ENCODE results near the gene TMEM178B. TPM values are rescaled to one million over a fixed set of nuclear protein-coding genes. Genes with fewer than 3 reads are reported as not detected.

Gene TMEM178B
- total RNA-seq, 1 donor from 2014 or later = 0.52 TPM

DNA sequence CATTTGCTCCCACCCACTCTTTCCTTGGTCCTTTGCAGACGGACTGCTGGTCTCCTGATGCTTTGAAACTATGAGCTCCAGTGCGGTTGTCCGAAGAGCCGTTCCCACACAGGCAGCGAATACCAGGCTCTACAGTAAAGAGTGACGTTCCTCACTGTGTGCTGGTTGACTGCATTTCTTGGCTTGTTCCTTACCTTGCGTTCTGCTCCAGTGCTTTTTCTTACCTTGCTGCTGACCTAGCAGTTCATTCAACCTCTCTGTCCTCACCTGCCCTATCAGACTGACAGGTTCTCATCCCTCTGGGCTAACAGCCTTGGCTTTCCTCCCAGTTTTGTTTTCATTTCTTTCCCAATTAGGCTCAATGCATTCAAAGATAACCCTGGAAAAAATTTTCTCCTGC is 214.8 kb downstream of the TMEM178B start:
- H3K9ac ChIP-seq (ENCODE audit: low read depth in 1 of 3, low read length in 3 of 3) = no peak overlapping the region
- H3K4me1 ChIP-seq (ENCODE audit: control insufficient read depth in 3 of 3, insufficient read depth in 3 of 3, low read length in 3 of 3) = no peaks in the 10 kb centered on the region
- H3K9me3 ChIP-seq (ENCODE audit: control insufficient read depth in 3 of 3, low read length in 3 of 3) = no peaks in the 10 kb centered on the region
- no peaks in the 10 kb centered on the region for H3K27me3 ChIP-seq (ENCODE audit: control insufficient read depth in 3 of 3, insufficient read depth in 3 of 3, low read length in 3 of 3)
- no peak overlapping the region for H3K4me3 ChIP-seq (ENCODE audit: low read length in 3 of 3)
- H3K36me3 ChIP-seq (ENCODE audit: control insufficient read depth in 3 of 3, insufficient read depth in 3 of 3, low read length in 3 of 3) = no peaks in the 10 kb centered on the region
- no peak overlapping the region for H3K27ac ChIP-seq (ENCODE audit: low read depth, low read length)

DNA sequence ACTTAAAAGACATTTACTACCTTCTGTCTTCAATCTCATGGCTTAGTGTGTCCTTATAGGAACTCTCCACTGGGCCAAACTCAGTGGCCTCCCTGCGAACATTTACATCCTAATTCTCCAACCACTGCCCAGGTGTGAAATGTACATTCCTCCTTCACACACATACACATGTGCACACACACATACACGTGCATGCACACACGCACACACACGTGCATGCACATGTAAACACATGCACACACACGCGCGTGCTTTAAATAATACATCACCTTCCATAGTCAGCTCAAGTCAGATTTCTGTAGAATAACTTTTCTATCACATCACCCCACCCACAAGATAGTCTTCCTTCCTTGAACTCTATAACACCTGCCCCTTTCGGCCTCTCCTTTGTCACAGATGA is 216.5 kb downstream of the TMEM178B start:
- no peaks in the 10 kb centered on the region for H3K27me3 ChIP-seq (ENCODE audit: control insufficient read depth in 3 of 3, insufficient read depth in 3 of 3, low read length in 3 of 3)
- H3K36me3 ChIP-seq (ENCODE audit: control insufficient read depth in 3 of 3, insufficient read depth in 3 of 3, low read length in 3 of 3) = no peaks in the 10 kb centered on the region
- H3K9ac ChIP-seq (ENCODE audit: low read depth in 1 of 3, low read length in 3 of 3) = no peak overlapping the region
- no peaks in the 10 kb centered on the region for H3K9me3 ChIP-seq (ENCODE audit: control insufficient read depth in 3 of 3, low read length in 3 of 3)
- no peaks in the 10 kb centered on the region for H3K4me1 ChIP-seq (ENCODE audit: control insufficient read depth in 3 of 3, insufficient read depth in 3 of 3, low read length in 3 of 3)
- no peak overlapping the region for H3K27ac ChIP-seq (ENCODE audit: low read depth, low read length)
- H3K4me3 ChIP-seq (ENCODE audit: low read length in 3 of 3) = no peak overlapping the region

DNA sequence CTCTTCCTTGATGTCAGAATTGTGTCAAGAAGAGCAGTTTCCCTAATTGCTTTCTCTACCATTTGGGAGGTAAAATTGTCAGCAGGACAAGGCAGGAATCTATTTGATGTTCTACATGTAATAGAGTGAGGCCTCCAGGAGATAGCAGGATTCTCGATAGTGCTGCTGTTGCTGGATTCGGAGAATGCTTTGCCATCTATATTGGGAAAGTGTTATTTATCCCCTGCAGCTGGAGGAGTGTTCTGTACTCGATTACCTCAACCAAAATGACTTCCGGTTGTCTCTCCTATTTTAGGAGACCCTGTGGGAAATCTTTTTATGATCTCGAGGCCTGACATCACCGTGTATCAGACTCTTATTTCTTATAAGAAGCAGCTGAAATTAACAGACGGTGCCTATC is 217.1 kb downstream of the TMEM178B start:
- Histone ChIP-seq H3K27ac (ENCODE audit: low read depth, low read length) (no peak overlapping the region), H3K4me3 (ENCODE audit: low read length in 3 of 3) (no peak overlapping the region), H3K9me3 (ENCODE audit: control insufficient read depth in 3 of 3, low read length in 3 of 3) (no peaks in the 10 kb centered on the region), H3K36me3 (ENCODE audit: control insufficient read depth in 3 of 3, insufficient read depth in 3 of 3, low read length in 3 of 3) (no peaks in the 10 kb centered on the region), H3K4me1 (ENCODE audit: control insufficient read depth in 3 of 3, insufficient read depth in 3 of 3, low read length in 3 of 3) (no peaks in the 10 kb centered on the region), H3K27me3 (ENCODE audit: control insufficient read depth in 3 of 3, insufficient read depth in 3 of 3, low read length in 3 of 3) (no peaks in the 10 kb centered on the region), H3K9ac (ENCODE audit: low read depth in 1 of 3, low read length in 3 of 3) (no peak overlapping the region)

DNA sequence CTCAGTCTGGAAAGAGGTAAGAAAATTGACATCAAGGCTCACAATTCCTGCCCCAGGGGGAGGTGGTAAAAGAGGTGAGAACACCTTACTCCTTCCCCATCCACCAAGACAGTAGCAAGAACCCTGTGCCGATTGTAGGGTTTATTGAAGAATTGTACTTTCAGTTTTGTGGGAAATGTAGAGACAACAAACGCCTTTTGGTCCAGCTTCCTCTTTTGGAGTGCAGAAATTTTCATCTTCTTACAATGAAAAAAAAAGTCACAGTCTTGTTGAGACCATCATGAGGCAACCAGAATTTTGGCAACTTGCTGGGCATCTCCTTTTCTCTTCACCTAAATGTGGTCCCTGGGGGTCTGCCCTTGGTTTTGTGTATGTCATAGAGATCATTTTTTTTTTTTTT is 217.7 kb downstream of the TMEM178B start:
- Histone ChIP-seq H3K9ac (ENCODE audit: low read depth in 1 of 3, low read length in 3 of 3) (no peak overlapping the region), H3K27ac (ENCODE audit: low read depth, low read length) (no peak overlapping the region), H3K4me1 (ENCODE audit: control insufficient read depth in 3 of 3, insufficient read depth in 3 of 3, low read length in 3 of 3) (no peaks in the 10 kb centered on the region), H3K4me3 (ENCODE audit: low read length in 3 of 3) (no peak overlapping the region), H3K9me3 (ENCODE audit: control insufficient read depth in 3 of 3, low read length in 3 of 3) (no peaks in the 10 kb centered on the region), H3K27me3 (ENCODE audit: control insufficient read depth in 3 of 3, insufficient read depth in 3 of 3, low read length in 3 of 3) (no peaks in the 10 kb centered on the region), H3K36me3 (ENCODE audit: control insufficient read depth in 3 of 3, insufficient read depth in 3 of 3, low read length in 3 of 3) (no peaks in the 10 kb centered on the region)

DNA sequence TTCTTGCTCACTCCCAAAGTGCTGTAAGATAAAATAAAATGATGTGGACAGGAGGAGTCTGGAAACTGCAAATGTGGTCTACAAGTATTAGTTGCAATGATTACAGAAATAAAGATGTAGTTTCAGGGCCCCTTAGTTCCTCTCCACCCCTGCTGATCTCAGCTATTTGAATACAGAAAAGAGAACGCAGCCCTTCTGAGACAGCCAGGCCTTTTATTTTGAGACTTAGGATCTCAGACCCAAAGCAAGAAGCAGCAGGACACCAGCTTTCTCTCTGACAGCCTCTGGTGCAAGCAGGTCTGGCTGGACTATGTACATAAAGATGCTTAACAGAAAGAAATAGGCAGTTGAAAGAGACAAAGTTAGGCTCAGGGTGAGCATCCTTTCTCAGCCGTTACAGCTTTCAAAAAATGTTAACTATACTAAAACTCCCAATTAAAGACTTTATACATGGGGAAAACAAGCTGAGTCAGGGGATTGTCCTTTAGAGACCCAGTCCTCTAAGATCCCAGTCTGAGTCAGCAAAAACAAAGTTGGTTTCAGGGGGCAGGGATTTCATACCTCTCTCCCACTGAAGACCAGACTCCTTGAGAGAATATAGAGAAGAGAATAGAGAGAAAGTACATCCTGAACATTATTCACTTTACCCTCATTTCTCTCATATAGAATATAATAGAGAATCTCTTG is 220.4 kb downstream of the TMEM178B start:
- H3K4me1 ChIP-seq (ENCODE audit: control insufficient read depth in 3 of 3, insufficient read depth in 3 of 3, low read length in 3 of 3) = no peaks in the 10 kb centered on the region
- H3K36me3 ChIP-seq (ENCODE audit: control insufficient read depth in 3 of 3, insufficient read depth in 3 of 3, low read length in 3 of 3) = no peaks in the 10 kb centered on the region
- H3K4me3 ChIP-seq (ENCODE audit: low read length in 3 of 3) = no peak overlapping the region
- H3K9me3 ChIP-seq (ENCODE audit: control insufficient read depth in 3 of 3, low read length in 3 of 3) = no peaks in the 10 kb centered on the region
- no peaks in the 10 kb centered on the region for H3K27me3 ChIP-seq (ENCODE audit: control insufficient read depth in 3 of 3, insufficient read depth in 3 of 3, low read length in 3 of 3)
- H3K27ac ChIP-seq (ENCODE audit: low read depth, low read length) = no peak overlapping the region
- H3K9ac ChIP-seq (ENCODE audit: low read depth in 1 of 3, low read length in 3 of 3) = no peak overlapping the region

DNA sequence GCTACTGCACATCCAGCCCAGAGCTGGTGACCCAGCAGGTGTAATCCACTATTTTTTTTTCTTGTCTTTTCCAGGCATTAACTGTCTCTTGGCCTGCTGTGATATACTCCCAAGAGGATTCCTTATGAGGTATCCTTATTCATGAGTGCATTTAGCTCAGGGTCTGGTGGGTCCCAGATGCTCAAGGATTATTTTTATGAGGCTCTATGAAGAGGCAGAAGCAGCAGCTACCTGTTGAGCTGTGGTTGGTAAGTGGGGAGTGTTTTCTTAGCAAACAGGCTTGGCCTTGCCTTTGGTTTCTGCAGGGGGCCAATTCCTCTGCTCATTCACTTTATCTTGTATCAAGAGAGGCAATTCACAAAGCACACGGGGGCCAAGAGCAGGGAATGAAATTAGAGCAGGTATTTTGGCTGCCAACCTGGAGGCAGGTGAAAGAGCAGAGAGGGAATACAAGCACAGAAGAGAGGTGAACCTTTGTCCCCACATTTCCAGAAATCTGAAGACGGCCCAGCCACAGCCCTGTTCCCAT is 221.6 kb downstream of the TMEM178B start:
- H3K9ac ChIP-seq (ENCODE audit: low read depth in 1 of 3, low read length in 3 of 3) = no peak overlapping the region
- no peaks in the 10 kb centered on the region for H3K36me3 ChIP-seq (ENCODE audit: control insufficient read depth in 3 of 3, insufficient read depth in 3 of 3, low read length in 3 of 3)
- no peak overlapping the region for H3K27ac ChIP-seq (ENCODE audit: low read depth, low read length)
- no peaks in the 10 kb centered on the region for H3K4me1 ChIP-seq (ENCODE audit: control insufficient read depth in 3 of 3, insufficient read depth in 3 of 3, low read length in 3 of 3)
- no peaks in the 10 kb centered on the region for H3K9me3 ChIP-seq (ENCODE audit: control insufficient read depth in 3 of 3, low read length in 3 of 3)
- no peaks in the 10 kb centered on the region for H3K27me3 ChIP-seq (ENCODE audit: control insufficient read depth in 3 of 3, insufficient read depth in 3 of 3, low read length in 3 of 3)
- no peak overlapping the region for H3K4me3 ChIP-seq (ENCODE audit: low read length in 3 of 3)

DNA sequence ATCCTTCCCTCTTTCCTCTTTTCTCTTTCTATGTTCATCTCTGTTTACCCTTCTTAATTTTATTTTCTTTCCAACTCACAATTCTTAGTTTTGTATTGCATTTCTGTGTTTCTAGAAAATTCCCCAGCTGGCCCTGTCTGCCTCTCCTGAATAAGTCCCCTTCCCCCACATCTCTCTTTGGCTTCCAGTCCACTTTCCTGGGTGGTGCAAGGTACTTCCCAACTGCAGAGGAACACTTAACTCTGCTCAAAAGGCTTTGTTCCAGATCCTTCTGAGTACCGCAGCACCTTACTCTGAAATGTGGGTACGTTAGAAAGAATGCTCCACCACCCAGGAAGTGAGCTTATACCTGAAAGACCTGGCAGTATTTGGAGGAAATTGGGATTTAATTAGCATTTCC is 227.0 kb downstream of the TMEM178B start:
- Histone ChIP-seq H3K9me3 (ENCODE audit: control insufficient read depth in 3 of 3, low read length in 3 of 3) (no peaks in the 10 kb centered on the region), H3K9ac (ENCODE audit: low read depth in 1 of 3, low read length in 3 of 3) (no peak overlapping the region), H3K4me3 (ENCODE audit: low read length in 3 of 3) (no peak overlapping the region), H3K4me1 (ENCODE audit: control insufficient read depth in 3 of 3, insufficient read depth in 3 of 3, low read length in 3 of 3) (no peaks in the 10 kb centered on the region), H3K27ac (ENCODE audit: low read depth, low read length) (no peak overlapping the region), H3K36me3 (ENCODE audit: control insufficient read depth in 3 of 3, insufficient read depth in 3 of 3, low read length in 3 of 3) (no peaks in the 10 kb centered on the region), H3K27me3 (ENCODE audit: control insufficient read depth in 3 of 3, insufficient read depth in 3 of 3, low read length in 3 of 3) (no peaks in the 10 kb centered on the region)

DNA sequence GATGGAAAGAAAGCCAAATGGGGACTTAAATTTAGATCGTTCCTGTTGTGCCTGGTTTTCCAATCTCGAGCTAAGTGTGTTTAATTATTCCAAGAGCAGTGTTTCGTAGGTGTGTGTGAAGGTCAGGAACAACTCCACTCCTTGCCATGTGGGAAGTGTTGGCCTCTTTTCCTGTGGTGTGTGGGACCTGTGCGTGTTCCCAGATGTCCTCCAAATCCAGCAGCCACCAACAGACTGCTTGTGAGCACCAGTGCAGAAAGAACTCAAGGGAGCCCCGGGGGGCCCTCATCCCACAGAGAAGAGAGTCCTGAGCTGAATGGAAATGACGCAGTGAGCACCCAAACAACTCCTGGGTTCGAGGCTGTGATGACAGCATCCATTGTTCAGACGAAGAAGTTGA is 227.7 kb downstream of the TMEM178B start:
- Histone ChIP-seq H3K4me3 (ENCODE audit: low read length in 3 of 3) (no peak overlapping the region), H3K9ac (ENCODE audit: low read depth in 1 of 3, low read length in 3 of 3) (no peak overlapping the region), H3K9me3 (ENCODE audit: control insufficient read depth in 3 of 3, low read length in 3 of 3) (no peaks in the 10 kb centered on the region), H3K27ac (ENCODE audit: low read depth, low read length) (no peak overlapping the region), H3K27me3 (ENCODE audit: control insufficient read depth in 3 of 3, insufficient read depth in 3 of 3, low read length in 3 of 3) (no peaks in the 10 kb centered on the region), H3K36me3 (ENCODE audit: control insufficient read depth in 3 of 3, insufficient read depth in 3 of 3, low read length in 3 of 3) (no peaks in the 10 kb centered on the region), H3K4me1 (ENCODE audit: control insufficient read depth in 3 of 3, insufficient read depth in 3 of 3, low read length in 3 of 3) (no peaks in the 10 kb centered on the region)

DNA sequence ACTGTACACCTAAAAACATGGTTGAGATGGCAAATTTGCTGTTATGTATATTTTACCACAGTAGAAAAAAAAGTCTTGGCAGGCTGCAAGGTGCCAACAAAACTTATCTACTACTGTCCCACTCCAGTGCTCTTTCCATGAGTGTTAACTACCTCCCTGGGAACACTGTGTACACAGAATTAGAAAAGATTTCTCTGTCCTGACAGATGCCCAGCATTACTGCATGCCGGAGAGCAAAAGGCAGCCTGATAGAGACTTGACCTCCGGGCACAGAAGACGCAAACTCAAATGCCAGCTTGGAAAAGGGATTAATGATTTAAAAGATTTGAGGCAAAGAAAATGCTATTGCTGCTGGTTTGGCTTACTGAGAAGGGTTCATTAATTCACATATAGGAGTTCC is 228.8 kb downstream of the TMEM178B start:
- Histone ChIP-seq H3K9ac (ENCODE audit: low read depth in 1 of 3, low read length in 3 of 3) (no peak overlapping the region), H3K36me3 (ENCODE audit: control insufficient read depth in 3 of 3, insufficient read depth in 3 of 3, low read length in 3 of 3) (no peaks in the 10 kb centered on the region), H3K4me1 (ENCODE audit: control insufficient read depth in 3 of 3, insufficient read depth in 3 of 3, low read length in 3 of 3) (no peaks in the 10 kb centered on the region), H3K27ac (ENCODE audit: low read depth, low read length) (no peak overlapping the region), H3K4me3 (ENCODE audit: low read length in 3 of 3) (no peak overlapping the region), H3K9me3 (ENCODE audit: control insufficient read depth in 3 of 3, low read length in 3 of 3) (no peaks in the 10 kb centered on the region), H3K27me3 (ENCODE audit: control insufficient read depth in 3 of 3, insufficient read depth in 3 of 3, low read length in 3 of 3) (no peaks in the 10 kb centered on the region)

DNA sequence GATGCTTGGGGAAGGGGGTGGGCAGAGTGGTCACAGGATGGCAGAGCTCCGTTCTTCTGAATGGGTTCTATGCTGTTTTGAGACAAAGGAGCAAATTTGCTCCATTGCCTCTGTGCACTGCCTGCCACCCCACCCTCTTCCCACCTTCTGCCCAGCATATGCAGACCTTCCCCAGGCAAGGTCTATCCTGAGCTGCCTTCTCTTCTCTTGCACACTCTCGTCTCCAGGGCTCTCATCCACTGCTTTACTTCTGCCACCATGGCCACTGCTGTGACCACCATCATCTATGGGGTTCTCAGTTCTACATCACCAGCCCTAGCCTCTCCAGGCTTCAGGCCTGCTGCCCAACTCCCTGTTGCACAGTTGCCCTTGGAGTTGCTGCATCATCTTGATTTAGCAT is 230.4 kb downstream of the TMEM178B start:
- Histone ChIP-seq H3K4me1 (ENCODE audit: control insufficient read depth in 3 of 3, insufficient read depth in 3 of 3, low read length in 3 of 3) (no peaks in the 10 kb centered on the region), H3K4me3 (ENCODE audit: low read length in 3 of 3) (no peak overlapping the region), H3K27me3 (ENCODE audit: control insufficient read depth in 3 of 3, insufficient read depth in 3 of 3, low read length in 3 of 3) (no peaks in the 10 kb centered on the region), H3K36me3 (ENCODE audit: control insufficient read depth in 3 of 3, insufficient read depth in 3 of 3, low read length in 3 of 3) (no peaks in the 10 kb centered on the region), H3K9me3 (ENCODE audit: control insufficient read depth in 3 of 3, low read length in 3 of 3) (no peaks in the 10 kb centered on the region), H3K9ac (ENCODE audit: low read depth in 1 of 3, low read length in 3 of 3) (no peak overlapping the region), H3K27ac (ENCODE audit: low read depth, low read length) (no peak overlapping the region)
